ENCODE results near the gene PI16. TPM values are rescaled to one million over a fixed set of nuclear protein-coding genes. Genes with fewer than 3 reads are reported as not detected.
A peak's percentile ranks its signal among the peaks of the same experiment; 100 is the strongest.

The PI16 gene
- total RNA-seq (2014; rRNA removed; shearing (Covaris generic)), result not detected in 2 replicates
- not detected in 2 replicates for polyA plus RNA-seq (2015; cell fraction: cytosol; rRNA removed)
- not detected in 2 replicates for polyA plus RNA-seq (2015; cell fraction: nucleus; rRNA removed)

GRCh38 chr6:36954262-36954931 lies at the start of gene PI16:
Gene PI16, plus strand, starts transcription at chr6:36954738. Its CDS starts 23 bp downstream, at chr6:36954761.
- DNase-seq (ENCODE audit: low read depth, low spot score), result no peak
- in situ Hi-C loops (cut with HindIII; ENCODE audit: low pct_unique_long_range_greater_than_20kb, low sequenced_read_pairs), result no loop called here

GRCh38 chr6:36904851-36905393 lies 49.6 kb upstream of the PI16 start:
- no peak for DNase-seq (ENCODE audit: low read depth, low spot score)
- in situ Hi-C loops (cut with HindIII; ENCODE audit: low pct_unique_long_range_greater_than_20kb, low sequenced_read_pairs), result no loop called here

DNA sequence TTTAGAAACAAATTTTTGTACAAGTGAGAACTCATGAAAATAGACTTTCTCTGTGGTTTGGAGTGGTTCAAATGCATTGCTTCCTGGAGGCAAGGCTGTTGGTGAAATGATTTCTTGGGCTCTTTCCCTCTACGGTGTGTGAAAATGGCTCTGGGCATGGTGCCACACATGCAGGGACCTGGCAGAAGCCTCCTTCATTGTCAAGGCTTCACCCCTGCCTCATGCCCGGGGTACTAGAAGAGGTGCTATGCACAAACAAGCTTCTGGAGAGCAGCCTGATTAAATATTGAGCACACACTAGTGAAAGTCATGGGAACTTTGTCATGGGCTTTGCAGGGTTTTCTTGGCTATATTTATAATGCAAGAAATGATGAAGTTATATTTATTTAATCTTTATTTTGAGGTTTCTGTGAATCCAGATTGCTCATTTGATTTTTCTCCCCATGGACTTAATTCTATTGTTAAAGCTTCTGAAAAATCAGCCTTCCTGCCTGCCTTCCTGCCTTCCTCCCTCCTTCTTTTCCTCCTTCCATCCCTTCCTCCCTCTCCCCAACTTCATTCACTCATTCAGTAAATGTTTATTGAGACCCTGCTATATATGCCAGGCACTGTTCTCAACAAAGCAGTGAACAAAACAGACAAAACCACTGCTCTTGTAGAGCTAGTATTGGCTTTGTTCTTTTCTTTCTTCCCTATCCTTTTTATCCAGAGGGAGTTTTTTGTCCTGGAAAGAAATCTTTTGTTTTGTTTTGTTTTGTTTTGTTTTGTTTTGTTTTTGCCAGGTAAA lies 47.8 kb upstream of the PI16 start:
- no peak for DNase-seq (ENCODE audit: low read depth, low spot score)
- in situ Hi-C loops (cut with HindIII; ENCODE audit: low pct_unique_long_range_greater_than_20kb, low sequenced_read_pairs), result no loop called here

DNA sequence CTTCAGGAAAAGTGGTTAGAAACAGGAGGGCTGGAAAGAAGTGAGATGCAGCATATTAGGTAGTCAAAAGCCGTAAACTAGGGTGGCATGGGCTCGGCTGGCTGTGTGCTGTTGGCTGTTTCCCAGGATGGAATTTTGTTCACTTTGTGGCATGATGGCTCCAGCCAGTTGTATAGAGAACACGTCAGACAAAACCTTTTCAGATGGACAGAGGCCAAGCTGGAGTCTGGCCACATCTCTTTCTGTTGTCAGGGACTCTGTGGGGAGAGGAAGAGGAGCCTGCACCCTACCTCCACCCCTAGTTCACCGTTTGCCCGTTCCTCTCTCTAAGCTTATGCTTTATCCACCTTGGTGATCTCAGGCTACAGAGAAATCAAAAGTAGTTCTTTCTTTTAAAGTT lies 46.8 kb upstream of the PI16 start:
- no peak for DNase-seq (ENCODE audit: low read depth, low spot score)
- in situ Hi-C loops (cut with HindIII; ENCODE audit: low pct_unique_long_range_greater_than_20kb, low sequenced_read_pairs), result no loop called here

- in situ Hi-C loops (cut with HindIII; ENCODE audit: low pct_unique_long_range_greater_than_20kb, low sequenced_read_pairs), result no loop called here
- peak; percentile 67 for DNase-seq (ENCODE audit: low read depth, low spot score)
These were observed 45.8 kb upstream of the PI16 start for GRCh38 chr6:36908747-36909146.

DNA sequence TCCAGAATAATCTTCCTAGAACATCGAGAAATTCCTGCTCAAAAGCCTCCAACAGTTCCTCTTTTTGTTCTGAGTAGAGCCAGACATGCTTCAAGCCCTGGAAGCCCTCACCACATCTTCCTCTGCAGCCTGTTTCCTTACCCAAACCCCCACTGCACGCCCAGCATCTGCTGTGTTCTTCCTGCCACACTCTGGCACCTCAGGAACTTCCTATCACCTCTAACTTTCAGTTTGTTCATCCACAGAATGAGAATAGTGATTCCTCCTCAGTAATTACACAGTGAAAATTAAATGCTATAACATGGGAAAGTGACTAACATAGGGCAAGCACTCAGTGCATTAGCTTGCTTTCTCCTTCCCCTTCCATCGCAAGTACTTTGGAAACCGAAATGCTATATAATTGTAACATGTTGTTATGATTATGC lies 42.5 kb upstream of the PI16 start:
- in situ Hi-C loops (cut with HindIII; ENCODE audit: low pct_unique_long_range_greater_than_20kb, low sequenced_read_pairs), result no loop called here
- no peak for DNase-seq (ENCODE audit: low read depth, low spot score)

DNA sequence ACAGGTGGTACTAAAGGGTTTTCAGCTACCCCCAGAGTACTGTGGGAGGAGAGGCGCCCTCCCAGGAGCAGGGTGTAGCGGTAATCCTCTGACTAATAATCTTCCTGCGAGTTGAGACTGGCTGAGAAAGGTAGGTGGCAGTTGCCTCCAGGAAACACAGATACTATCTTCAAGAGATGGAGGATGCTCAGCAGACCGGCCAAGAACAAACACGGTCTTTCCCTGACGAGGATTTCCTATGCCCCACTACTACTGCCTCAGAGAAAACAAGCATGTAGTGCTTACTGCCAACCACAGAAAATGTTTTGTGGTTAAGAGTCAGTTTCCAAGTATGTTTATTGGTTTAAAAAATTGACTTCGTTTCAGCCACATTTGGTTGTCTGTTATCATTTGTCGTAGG lies 42.0 kb upstream of the PI16 start:
- no peak for DNase-seq (ENCODE audit: low read depth, low spot score)
- in situ Hi-C loops (cut with HindIII; ENCODE audit: low pct_unique_long_range_greater_than_20kb, low sequenced_read_pairs), result no loop called here

DNA sequence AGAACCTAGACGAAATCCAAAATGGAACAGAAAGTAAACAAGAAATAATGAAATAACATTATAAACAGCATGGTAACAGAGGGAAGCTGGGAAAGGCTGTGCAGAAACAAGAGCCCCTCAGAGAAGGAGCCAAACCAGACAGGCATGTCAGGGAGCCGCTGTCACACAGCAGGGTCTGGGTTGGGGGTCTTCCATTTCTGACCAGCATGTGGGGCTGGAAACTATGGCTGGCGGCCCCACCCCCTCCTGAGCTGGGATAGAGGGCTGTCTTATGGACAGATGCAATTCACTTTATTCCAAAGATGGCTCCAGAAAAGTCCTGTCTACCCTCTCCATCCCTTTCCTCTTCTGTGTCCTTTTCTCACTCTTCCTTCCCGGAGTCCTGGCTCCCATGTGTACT lies 41.5 kb upstream of the PI16 start:
- DNase-seq (ENCODE audit: low read depth, low spot score), result no peak
- in situ Hi-C loops (cut with HindIII; ENCODE audit: low pct_unique_long_range_greater_than_20kb, low sequenced_read_pairs), result no loop called here

GRCh38 chr6:36914227-36914794 lies 40.2 kb upstream of the PI16 start:
- in situ Hi-C loops (cut with HindIII; ENCODE audit: low pct_unique_long_range_greater_than_20kb, low sequenced_read_pairs), result no loop called here
- DNase-seq (ENCODE audit: low read depth, low spot score), result peak; percentile 78

DNA sequence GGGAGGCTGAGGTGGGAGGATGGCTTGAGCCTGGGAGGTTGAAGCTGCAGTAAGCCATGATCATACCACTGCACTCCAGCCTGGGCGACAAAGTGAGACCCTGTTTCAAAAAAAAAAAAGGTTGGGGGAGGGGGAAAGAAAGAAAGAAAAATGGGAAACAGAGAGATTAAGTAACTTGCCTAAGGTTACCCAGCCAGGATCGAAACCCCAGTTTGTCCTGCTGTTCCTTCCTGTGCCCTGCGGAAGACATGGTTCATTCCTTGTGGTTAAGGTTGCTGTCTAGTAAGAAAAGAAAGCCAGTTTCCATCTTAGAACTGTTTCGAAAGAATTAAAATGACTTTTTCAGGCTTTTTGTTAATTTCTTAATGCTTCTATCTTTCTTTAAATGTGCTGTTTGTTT lies 38.9 kb upstream of the PI16 start:
- in situ Hi-C loops (cut with HindIII; ENCODE audit: low pct_unique_long_range_greater_than_20kb, low sequenced_read_pairs), result no loop called here
- DNase-seq (ENCODE audit: low read depth, low spot score), result no peak

DNA sequence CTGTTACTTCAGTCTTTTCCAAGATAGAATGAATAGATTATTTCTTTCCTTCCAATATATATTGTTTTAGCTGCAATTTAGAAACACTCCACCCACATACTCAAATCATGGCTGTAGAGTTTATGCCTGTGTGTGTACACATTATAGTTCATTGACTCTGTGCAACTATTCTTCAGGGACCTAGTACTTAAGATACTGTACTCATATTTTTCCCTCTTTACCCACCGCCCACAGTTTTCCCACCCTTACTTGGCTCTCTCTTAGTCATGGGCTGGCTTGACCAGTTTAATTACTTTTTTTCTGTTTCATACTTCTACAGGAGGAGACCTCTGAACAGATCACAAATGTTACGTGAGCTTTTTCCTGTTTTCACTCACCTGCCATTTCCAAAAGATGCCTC lies 38.4 kb upstream of the PI16 start:
- in situ Hi-C loops (cut with HindIII; ENCODE audit: low pct_unique_long_range_greater_than_20kb, low sequenced_read_pairs), result no loop called here

DNA sequence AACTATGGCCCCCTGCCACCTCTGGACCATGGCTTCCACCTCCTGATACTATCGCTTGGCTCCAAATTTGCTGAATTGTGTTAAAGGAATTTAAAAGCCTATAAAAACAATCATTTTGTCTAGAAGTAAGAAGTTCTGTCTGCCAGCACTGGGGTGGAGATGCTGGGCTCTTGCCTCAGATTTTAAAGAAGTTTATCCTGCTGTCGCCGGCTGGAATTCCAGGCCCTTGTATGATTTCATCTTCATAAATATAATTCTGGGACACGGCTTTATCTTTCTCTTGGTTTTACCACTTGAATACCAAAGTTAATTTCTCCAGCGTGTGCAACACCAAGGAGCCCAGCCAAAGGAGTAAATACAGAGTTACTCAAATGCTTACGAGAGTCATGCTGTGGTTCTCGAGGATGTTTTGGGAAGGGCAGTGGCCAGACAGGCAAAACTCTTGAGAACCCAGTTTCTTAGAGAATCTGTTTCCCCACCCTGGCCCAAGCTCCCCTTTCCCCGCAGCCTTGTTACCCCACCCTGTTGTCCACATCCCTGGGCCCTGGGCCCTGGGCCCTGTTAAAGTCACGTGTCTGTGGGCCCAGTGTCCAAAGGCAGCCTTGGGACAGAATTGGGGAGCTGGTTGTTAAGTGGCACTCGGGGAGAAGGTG lies 36.9 kb upstream of the PI16 start:
- in situ Hi-C loops (cut with HindIII; ENCODE audit: low pct_unique_long_range_greater_than_20kb, low sequenced_read_pairs), result no loop called here
- DNase-seq (ENCODE audit: low read depth, low spot score), result no peak

More for the DNA sequence above, 38.4 kb upstream of the PI16 start:
- no peak for DNase-seq (ENCODE audit: low read depth, low spot score)

DNA sequence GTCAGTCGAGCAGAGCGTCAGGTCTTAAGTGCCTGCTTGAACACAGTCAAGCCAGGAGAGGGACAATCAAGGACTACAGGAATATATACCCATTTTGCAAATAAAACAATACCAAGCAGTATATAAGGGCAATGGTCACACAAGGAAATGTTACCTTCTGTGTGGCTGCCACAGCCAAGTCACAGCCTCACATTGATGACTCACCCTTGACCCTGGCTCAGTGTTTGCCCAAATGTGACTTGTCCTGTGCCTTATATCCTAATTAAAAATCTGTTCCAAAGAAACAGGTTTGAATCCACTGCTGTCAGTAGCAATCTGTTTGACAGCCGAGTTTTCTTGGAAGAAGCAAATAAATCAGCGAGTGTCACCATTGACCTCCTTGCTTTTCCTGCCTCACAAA lies 34.5 kb upstream of the PI16 start:
- in situ Hi-C loops (cut with HindIII; ENCODE audit: low pct_unique_long_range_greater_than_20kb, low sequenced_read_pairs), result no loop called here
- DNase-seq (ENCODE audit: low read depth, low spot score), result no peak

DNA sequence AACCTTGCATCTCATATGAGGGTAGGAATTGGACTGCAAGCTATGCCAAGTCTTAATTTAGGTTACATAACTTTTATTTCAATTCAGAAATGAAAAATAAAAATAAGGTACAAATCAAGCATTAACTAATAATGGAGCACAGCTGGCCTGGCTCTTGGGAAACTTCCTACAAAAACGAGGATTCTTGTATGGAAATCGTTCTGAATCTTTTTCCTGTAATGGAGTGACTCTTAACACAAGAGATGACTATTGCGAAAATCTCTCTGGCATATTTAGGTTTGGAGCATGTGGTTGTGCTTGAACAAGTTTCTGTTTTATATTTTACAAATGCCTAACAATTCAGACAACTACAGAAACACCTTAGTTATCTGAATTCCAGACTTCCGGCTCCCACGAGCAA lies 34.0 kb upstream of the PI16 start:
- no peak for DNase-seq (ENCODE audit: low read depth, low spot score)
- in situ Hi-C loops (cut with HindIII; ENCODE audit: low pct_unique_long_range_greater_than_20kb, low sequenced_read_pairs), result no loop called here

GRCh38 chr6:36924131-36924530 lies 30.4 kb upstream of the PI16 start:
- in situ Hi-C loops (cut with HindIII; ENCODE audit: low pct_unique_long_range_greater_than_20kb, low sequenced_read_pairs), result no loop called here
- no peak for DNase-seq (ENCODE audit: low read depth, low spot score)

- DNase-seq (ENCODE audit: low read depth, low spot score), result peak; percentile 92
- in situ Hi-C loops (cut with HindIII; ENCODE audit: low pct_unique_long_range_greater_than_20kb, low sequenced_read_pairs), result no loop called here
These were observed 29.7 kb upstream of the PI16 start for GRCh38 chr6:36924778-36925374.

DNA sequence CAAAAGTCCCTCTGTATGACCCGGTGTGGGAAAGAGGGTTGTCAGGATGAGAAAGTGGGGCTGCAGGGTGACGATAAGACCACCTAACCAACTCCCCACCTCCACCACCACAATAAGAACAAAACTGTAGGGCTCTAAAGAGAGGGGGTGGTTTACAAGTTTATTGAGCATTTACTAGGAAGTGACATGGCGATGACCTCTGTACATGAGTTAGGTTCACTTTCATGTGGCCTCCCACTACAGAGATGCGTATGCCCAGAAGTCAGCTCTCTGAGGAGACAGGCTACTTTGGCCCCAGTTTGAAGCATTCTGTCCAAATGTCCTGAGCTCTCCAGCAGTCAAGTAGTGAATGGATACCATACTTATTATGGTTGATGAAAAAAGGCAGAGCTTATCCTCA lies 28.7 kb upstream of the PI16 start:
- in situ Hi-C loops (cut with HindIII; ENCODE audit: low pct_unique_long_range_greater_than_20kb, low sequenced_read_pairs), result no loop called here

More for the DNA sequence above, 28.7 kb upstream of the PI16 start:
- DNase-seq (ENCODE audit: low read depth, low spot score), result no peak
